HG03575 (cell line): ENCODE measurements around the gene FNDC3B.

Experiments used
- ATAC-seq: cut with Tn5 transposase; IDR thresholded peaks from one replicate; pipeline ENCODE4 v1.9.1; 2021; ENCODE audit not compliant: unreplicated experiment, insufficient number of reproducible peaks, low FRiP score; ENCODE audit errors: extremely low read depth

Gene FNDC3B

GRCh38 chr3:172153335-172153861 lies 114.0 kb downstream of the FNDC3B start:
- ATAC-seq, result no peak

- ATAC-seq, result no peak
These were observed 115.6 kb downstream of the FNDC3B start for GRCh38 chr3:172154768-172155664.

GRCh38 chr3:172155897-172156585 lies 116.7 kb downstream of the FNDC3B start:
- no peak for ATAC-seq

- no peak for ATAC-seq
These were observed 117.2 kb downstream of the FNDC3B start for GRCh38 chr3:172156586-172156955.

GRCh38 chr3:172157564-172158258 lies 118.3 kb downstream of the FNDC3B start:
- no peak for ATAC-seq

GRCh38 chr3:172158741-172159140 lies 119.4 kb downstream of the FNDC3B start:
- ATAC-seq, result no peak

GRCh38 chr3:172159376-172159775 lies 120.0 kb downstream of the FNDC3B start:
- ATAC-seq, result no peak

GRCh38 chr3:172159962-172160538 lies 120.7 kb downstream of the FNDC3B start:
- no peak for ATAC-seq

- ATAC-seq, result no peak
These were observed 121.9 kb downstream of the FNDC3B start for GRCh38 chr3:172161133-172161789.

GRCh38 chr3:172161959-172162358 lies 122.6 kb downstream of the FNDC3B start:
- no peak for ATAC-seq

GRCh38 chr3:172163320-172163719 lies 123.9 kb downstream of the FNDC3B start:
- no peak for ATAC-seq

- no peak for ATAC-seq
These were observed 125.4 kb downstream of the FNDC3B start for GRCh38 chr3:172164620-172165362.

- ATAC-seq, result no peak
These were observed 126.9 kb downstream of the FNDC3B start for GRCh38 chr3:172166261-172166660.

GRCh38 chr3:172166890-172167289 lies 127.5 kb downstream of the FNDC3B start:
- no peak for ATAC-seq

GRCh38 chr3:172167892-172168648 lies 128.7 kb downstream of the FNDC3B start:
- ATAC-seq, result no peak

- no peak for ATAC-seq
These were observed 130.8 kb downstream of the FNDC3B start for GRCh38 chr3:172170073-172170709.

GRCh38 chr3:172170841-172171240 lies 131.5 kb downstream of the FNDC3B start:
- no peak for ATAC-seq
